Measurements from ENCODE around the gene KAZN. TPM values are rescaled to one million over a fixed set of nuclear protein-coding genes. Genes with fewer than 3 reads are reported as not detected.

The KAZN gene
- polyA plus RNA-seq, 1 donor from 2014 or later, result 20.6 TPM

- peaks cover 2% of the 10 kb centered on the region for H3K9me3 ChIP-seq (ENCODE audit: low read length)
- H3F3A ChIP-seq (ENCODE audit: insufficient read depth, low read length, poor library complexity, severe bottlenecking), result no peaks in the 10 kb centered on the region
Observed at GRCh38 chr1:15106608-15107007, 508.1 kb downstream of the KAZN start.

GRCh38 chr1:15107058-15107687 is 508.7 kb downstream of the KAZN start:
- no peaks in the 10 kb centered on the region for H3K27me3 ChIP-seq (ENCODE audit: insufficient read depth, low read depth, low read length)
- TF ChIP-seq RAD21 (conservative IDR thresholded peaks at IDR 0.05) (no peak), REST (IDR thresholded peaks at IDR 0.05; ENCODE audit: borderline replicate concordance) (no peak), TAF1 (IDR thresholded peaks at IDR 0.05; ENCODE audit: low read depth) (no peak), SMC3 (conservative IDR thresholded peaks at IDR 0.05; ENCODE audit: poor library complexity) (no peak), POLR2AphosphoS5 (IDR thresholded peaks at IDR 0.05) (no peak), MXI1 (conservative IDR thresholded peaks at IDR 0.05; ENCODE audit: poor library complexity, severe bottlenecking) (no peak)
- H3K79me2 ChIP-seq (replicated peaks; ENCODE audit: insufficient read depth, low read length), result no peaks in the 10 kb centered on the region
- no peak overlapping the region for H3K27ac ChIP-seq (ENCODE audit: low read length)
- peaks cover 5% of the 10 kb centered on the region for H3K36me3 ChIP-seq (ENCODE audit: insufficient read depth, low read length)
- H3K9me3 ChIP-seq (ENCODE audit: low read length), result peaks cover 2% of the 10 kb centered on the region
- no peak overlapping the region for H3K4me2 ChIP-seq (ENCODE audit: low read length)
- H4K20me1 ChIP-seq (ENCODE audit: insufficient read depth), result no peaks in the 10 kb centered on the region
- H2AFZ ChIP-seq (ENCODE audit: low read depth, low read length), result no peak overlapping the region
- H3K4me3 ChIP-seq (ENCODE audit: low read length), result no peak overlapping the region
- H3F3A ChIP-seq (ENCODE audit: insufficient read depth, low read length, poor library complexity, severe bottlenecking), result no peaks in the 10 kb centered on the region
- H3K9ac ChIP-seq (ENCODE audit: low read length), result no peak overlapping the region
- H3K9me2 ChIP-seq (ENCODE audit: insufficient read depth, low read length), result no peaks in the 10 kb centered on the region

More at GRCh38 chr1:15106608-15107007, 508.1 kb downstream of the KAZN start:
- TF ChIP-seq RAD21 (conservative IDR thresholded peaks at IDR 0.05), result no peak
- no peak for TF ChIP-seq POLR2AphosphoS5 (IDR thresholded peaks at IDR 0.05)
- no peak for TF ChIP-seq SMC3 (conservative IDR thresholded peaks at IDR 0.05; ENCODE audit: poor library complexity)
- TF ChIP-seq EZH2 (IDR thresholded peaks at IDR 0.05; ENCODE audit: borderline replicate concordance, insufficient read depth, low read length, poor library complexity, severe bottlenecking), result no peak
- TF ChIP-seq EP300 (conservative IDR thresholded peaks at IDR 0.05; ENCODE audit: poor library complexity, severe bottlenecking), result no peak
- no peak for TF ChIP-seq MXI1 (conservative IDR thresholded peaks at IDR 0.05; ENCODE audit: poor library complexity, severe bottlenecking)
- no peak for TF ChIP-seq CTCF (IDR thresholded peaks at IDR 0.05; ENCODE audit: poor library complexity, severe bottlenecking)
- TF ChIP-seq TAF1 (IDR thresholded peaks at IDR 0.05; ENCODE audit: low read depth), result no peak
- TF ChIP-seq REST (IDR thresholded peaks at IDR 0.05; ENCODE audit: borderline replicate concordance), result no peak
- H3K36me3 ChIP-seq (ENCODE audit: insufficient read depth, low read length), result peaks cover 5% of the 10 kb centered on the region
- H3K27ac ChIP-seq (ENCODE audit: low read length), result no peak overlapping the region
- no peak overlapping the region for H2AFZ ChIP-seq (ENCODE audit: low read depth, low read length)
- H3K9ac ChIP-seq (ENCODE audit: low read length), result no peak overlapping the region
- no peaks in the 10 kb centered on the region for H3K79me2 ChIP-seq (replicated peaks; ENCODE audit: insufficient read depth, low read length)
- H3K9me2 ChIP-seq (ENCODE audit: insufficient read depth, low read length), result no peaks in the 10 kb centered on the region
- H4K20me1 ChIP-seq (ENCODE audit: insufficient read depth), result no peaks in the 10 kb centered on the region
- H3K4me3 ChIP-seq (ENCODE audit: low read length), result no peak overlapping the region
- H3K4me2 ChIP-seq (ENCODE audit: low read length), result no peak overlapping the region
- no peaks in the 10 kb centered on the region for H3K27me3 ChIP-seq (ENCODE audit: insufficient read depth, low read depth, low read length)
